NT2/D1 (cell line): ENCODE data around the gene ABCB9.

Experiments
- SUZ12 ChIP-seq: IDR thresholded peaks from 2 replicates; pipeline ENCODE4 v1.6.1; 2011; ENCODE audit not compliant: insufficient read length, insufficient read depth; ENCODE audit errors: extremely low read depth
- ZNF274 ChIP-seq: IDR thresholded peaks from 2 replicates; pipeline ENCODE4 v1.6.1; 2011; ENCODE audit warnings: mild to moderate bottlenecking, low read depth, low read length

- TF ChIP-seq SUZ12, result no peak
- no peak for TF ChIP-seq ZNF274
Measured at GRCh38 chr12:122896662-122897061, 69.6 kb downstream of the ABCB9 start.
